ENCODE results near the gene IFNL4.

The IFNL4 gene

GRCh38 chr19:39264306-39265290 is 15.9 kb upstream of the IFNL4 start:
- TF ChIP-seq CTCF (conservative IDR thresholded peaks at IDR 0.05; ENCODE audit: low read depth, low read length) = no peak
- no peak overlapping the region for H3K4me3 ChIP-seq (ENCODE audit: low read depth, low read length)
- DNase-seq (ENCODE audit: low read depth) = no peak

- H3K4me3 ChIP-seq (ENCODE audit: low read depth, low read length) = no peak overlapping the region
- TF ChIP-seq CTCF (conservative IDR thresholded peaks at IDR 0.05; ENCODE audit: low read depth, low read length) = no peak
- no peak for DNase-seq (ENCODE audit: low read depth)
Measured at GRCh38 chr19:39263912-39264305, 15.3 kb upstream of the IFNL4 start.

GRCh38 chr19:39262496-39262895 is 13.8 kb upstream of the IFNL4 start:
- DNase-seq (ENCODE audit: low read depth) = no peak
- TF ChIP-seq CTCF (conservative IDR thresholded peaks at IDR 0.05; ENCODE audit: low read depth, low read length) = no peak

GRCh38 chr19:39261704-39262103 is 13.0 kb upstream of the IFNL4 start:
- TF ChIP-seq CTCF (conservative IDR thresholded peaks at IDR 0.05; ENCODE audit: low read depth, low read length) = no peak
- no peak for DNase-seq (ENCODE audit: low read depth)
- no peak overlapping the region for H3K4me3 ChIP-seq (ENCODE audit: low read depth, low read length)

More at GRCh38 chr19:39262496-39262895, 13.8 kb upstream of the IFNL4 start:
- no peak overlapping the region for H3K4me3 ChIP-seq (ENCODE audit: low read depth, low read length)

- no peak for DNase-seq (ENCODE audit: low read depth)
- no peak overlapping the region for H3K4me3 ChIP-seq (ENCODE audit: low read depth, low read length)
- TF ChIP-seq CTCF (conservative IDR thresholded peaks at IDR 0.05; ENCODE audit: low read depth, low read length) = no peak
Measured at GRCh38 chr19:39257227-39257626, 8.6 kb upstream of the IFNL4 start.

GRCh38 chr19:39254531-39255345 is 6.1 kb upstream of the IFNL4 start:
- TF ChIP-seq CTCF (conservative IDR thresholded peaks at IDR 0.05; ENCODE audit: low read depth, low read length) = no peak

More at GRCh38 chr19:39254531-39255345, 6.1 kb upstream of the IFNL4 start:
- DNase-seq (ENCODE audit: low read depth) = no peak
- no peak overlapping the region for H3K4me3 ChIP-seq (ENCODE audit: low read depth, low read length)

All from choroid plexus epithelial cell (primary cell).